SK-N-SH (cell line): ENCODE measurements around the gene TMEM106A. TPM values are rescaled to one million over a fixed set of nuclear protein-coding genes. Genes with fewer than 3 reads are reported as not detected.

Experiments used
- CTCF ChIA-PET: fragments of 300-600, 350-600 bp; formaldehyde crosslinking; extraction: SDS; loops from one replicate; lab custom pipeline; 2021; lab: Yijun Ruan, JAX
- POLR2A ChIA-PET: fragments of 350-600 bp; sonication (Branson Sonifier 250); formaldehyde crosslinking; extraction: SDS; loops from one replicate; lab custom pipeline; 2020; ENCODE audit warnings: antibody characterized with exemption, inconsistent platforms; lab: Yijun Ruan, JAX
- DNase-seq: peaks from one replicate; pipeline ENCODE4 v3.0.0; 2012
- H2AFZ ChIP-seq: fragments of 200-600 bp; sonication (generic); 2 replicates; pipeline ENCODE4 v1.8.1; 2016; ENCODE audit warnings: antibody characterized with exemption, mild to moderate bottlenecking, low read depth
- H3F3A ChIP-seq: fragments of 200-600 bp; sonication (generic); replicated peaks from 2 replicates; pipeline ENCODE3; 2016; ENCODE audit warnings: antibody characterized with exemption, mild to moderate bottlenecking; ENCODE audit not compliant: insufficient read depth
- H3K27ac ChIP-seq, 2 experiments: fragments of 200-500 bp in 1 of 2; fragments of 200-600 bp in 1 of 2; sonication (Bioruptor generic) in 1 of 2; sonication (generic), shearing (Covaris generic) in 1 of 2; 2 replicates each; pipeline versions ENCODE4 v1.5.1 to v1.6.1; 2014 to 2016; ENCODE audit warnings: low read depth in 2 of 2, inconsistent platforms in 1 of 2, low read length in 1 of 2, mild to moderate bottlenecking in 1 of 2, mixed read lengths in 1 of 2
- H3K27me3 ChIP-seq: fragments of 200-600 bp; sonication (generic), shearing (Covaris generic); 2 replicates; pipeline ENCODE4 v1.6.1; 2016; ENCODE audit warnings: mixed run types; ENCODE audit not compliant: insufficient read depth
- H3K36me3 ChIP-seq, 2 experiments: fragments of 200-500 bp in 1 of 2; fragments of 200-600 bp in 1 of 2; sonication (Bioruptor generic) in 1 of 2; sonication (generic) in 1 of 2; replicated peaks in 1 of 2; 2 replicates each; pipeline versions ENCODE3 to v1.5.1; 2014 to 2016; ENCODE audit warnings: low read length in 1 of 2, mild to moderate bottlenecking in 1 of 2; ENCODE audit not compliant: insufficient read depth in 2 of 2, control insufficient read depth in 1 of 2
- H3K4me1 ChIP-seq, 2 experiments: fragments of 200-500 bp in 1 of 2; fragments of 200-600 bp in 1 of 2; sonication (Bioruptor generic) in 1 of 2; sonication (generic), shearing (Covaris generic) in 1 of 2; 2 replicates each; pipeline versions ENCODE4 v1.5.1 to v1.6.1; 2014 to 2016; ENCODE audit warnings: low read depth in 1 of 2, low read length in 1 of 2, mixed run types in 1 of 2; ENCODE audit not compliant: insufficient read depth in 2 of 2, control insufficient read depth in 1 of 2
- H3K4me2 ChIP-seq: fragments of 200-600 bp; sonication (generic), shearing (Covaris generic); 2 replicates; pipeline ENCODE4 v1.6.1; 2017; ENCODE audit warnings: mixed run types
- H3K4me3 ChIP-seq, 2 experiments: fragments of 200-500 bp in 1 of 2; fragments of 200-600 bp in 1 of 2; sonication (Bioruptor generic) in 1 of 2; sonication (generic), shearing (Covaris generic) in 1 of 2; 2 replicates each; pipeline versions ENCODE4 v1.5.1 to v1.8.1; 2014 to 2016; ENCODE audit warnings: low read depth in 2 of 2, inconsistent platforms in 1 of 2, low read length in 1 of 2, mild to moderate bottlenecking in 1 of 2, mixed read lengths in 1 of 2, moderate library complexity in 1 of 2
- H3K79me2 ChIP-seq: fragments of 200-600 bp; sonication (generic); 2 replicates; pipeline ENCODE4 v1.8.1; 2017; ENCODE audit warnings: mild to moderate bottlenecking; ENCODE audit not compliant: insufficient read depth
- H3K9ac ChIP-seq: fragments of 200-600 bp; sonication (generic); 2 replicates; pipeline ENCODE4 v1.6.1; 2017; ENCODE audit warnings: mixed run types
- H3K9me2 ChIP-seq: fragments of 200-600 bp; sonication (generic); 2 replicates; pipeline ENCODE4 v1.6.1; 2017; ENCODE audit warnings: mixed run types
- H3K9me3 ChIP-seq: fragments of 200-600 bp; sonication (generic); 2 replicates; pipeline ENCODE4 v1.6.1; 2017; ENCODE audit warnings: mixed run types, mild to moderate bottlenecking, moderate library complexity
- H4K20me1 ChIP-seq: fragments of 200-600 bp; sonication (generic); 2 replicates; pipeline ENCODE4 v1.6.1; 2017; ENCODE audit warnings: mild to moderate bottlenecking, mixed run types; ENCODE audit not compliant: insufficient read depth
- EZH2phosphoT487 ChIP-seq: fragments of 200-600 bp; sonication (generic); IDR thresholded peaks from 2 replicates; pipeline ENCODE4 v1.6.1; 2017; ENCODE audit warnings: low read depth, mixed run types, mild to moderate bottlenecking, antibody characterized with exemption, moderate library complexity, borderline replicate concordance
- FOXJ3 ChIP-seq: sonication (generic); formaldehyde crosslinking; IDR thresholded peaks from 2 replicates; pipeline ENCODE4 v1.5.1; 2020; ENCODE audit warnings: mild to moderate bottlenecking, missing genetic modification reagents
- GABPA ChIP-seq: IDR thresholded peaks from 2 replicates; pipeline ENCODE4 v1.4.0; 2012; ENCODE audit warnings: low read depth, mild to moderate bottlenecking
- IRF3 ChIP-seq: fragments of 150-350 bp; IDR thresholded peaks from 2 replicates; pipeline ENCODE4 v1.6.1; 2016; ENCODE audit warnings: mild to moderate bottlenecking, low read depth, low read length
- MAX ChIP-seq: IDR thresholded peaks from 2 replicates; pipeline ENCODE4 v1.4.0; 2012; ENCODE audit warnings: low read depth
- PBX3 ChIP-seq: IDR thresholded peaks from 2 replicates; pipeline ENCODE4; 2012
- POLR2AphosphoS5 ChIP-seq: IDR thresholded peaks from 2 replicates; pipeline ENCODE4 v1.6.1; 2012; ENCODE audit warnings: low read depth, low read length
- USF2 ChIP-seq: fragments of 150-350 bp; IDR thresholded peaks from 2 replicates; pipeline ENCODE4 v1.6.1; 2017; ENCODE audit warnings: antibody characterized with exemption, low read length, low read depth, borderline replicate concordance
- YY1 ChIP-seq: IDR thresholded peaks from 2 replicates; pipeline ENCODE4 v1.4.0; 2012; ENCODE audit warnings: low read depth, mild to moderate bottlenecking
- WGBS: methylation state at CpG from one replicate; pipeline ENCODE4 v1.1.6; 2017; ENCODE audit warnings: low lambda C conversion rate; 5-methylcytosine and 5-hydroxymethylcytosine counted together
- polyA plus RNA-seq, 3 experiments: library from polyadenylated mRNA; depleted of rRNA; stranded (reverse); fragments of >200 nt; gene quantifications; 2 replicates each; pipeline ENCODE4 v1.2.3, GENCODE V29; 2012

Gene TMEM106A
- polyA plus RNA-seq, 1 of the 3 experiments (the other 2 are of a cell fraction), result 0.12 TPM

GRCh38 chr17:43212641-43213490 is 1.2 kb downstream of the TMEM106A start (continued):
- TF ChIP-seq YY1 (no peak), IRF3 (no peak), EZH2phosphoT487 (no peak), GABPA (no peak), USF2 (no peak), MAX (no peak), POLR2AphosphoS5 (no peak; the same call in 1 of the 2 replicates), PBX3 (no peak)

GRCh38 chr17:43213545-43213944 is 1.9 kb downstream of the TMEM106A start:
- 92% methylated on average over 2 of the region's 2 CpGs for WGBS
- H3K79me2 ChIP-seq, result no peaks in the 10 kb centered on the region
- peaks cover 9% of the 10 kb centered on the region for H3F3A ChIP-seq
- H3K4me1 ChIP-seq, result no peaks in the 10 kb centered on the region
- H3K9me3 ChIP-seq, result no peaks in the 10 kb centered on the region
- H3K27me3 ChIP-seq, result no peaks in the 10 kb centered on the region
- CTCF ChIA-PET, result interaction anchor here (1.1 kb wide), 1 partner anchor 24 kb away, joined by 3 read pairs; no protein-coding TSS in a partner anchor
- no peak overlapping the region for H3K27ac ChIP-seq
- H3K4me2 ChIP-seq, result no peak overlapping the region
- no peak overlapping the region for H3K9ac ChIP-seq
- H2AFZ ChIP-seq, result no peak overlapping the region
- DNase-seq, result no peak
- H3K36me3 ChIP-seq, result peaks cover 19 to 28% of the 10 kb centered on the region in 2 experiments
- no peak for TF ChIP-seq YY1
- TF ChIP-seq FOXJ3 (CRISPR knock-in tag), result no peak
- TF ChIP-seq PBX3, result no peak
- no peaks in the 10 kb centered on the region for H4K20me1 ChIP-seq
- no peak overlapping the region for H3K4me3 ChIP-seq
- H3K9me2 ChIP-seq, result no peaks in the 10 kb centered on the region
- POLR2A ChIA-PET, result interaction anchor here (0.6 kb wide), 1 partner anchor 115 kb away, joined by 3 read pairs; no protein-coding TSS in a partner anchor
